Measurements from ENCODE around the gene PEAR1. TPM values are rescaled to one million over a fixed set of nuclear protein-coding genes. Genes with fewer than 3 reads are reported as not detected.

PEAR1 gene
- polyA plus RNA-seq, 1 of the 3 experiments (the other 2 are of a cell fraction), result 1.2 TPM

- H3K27me3 ChIP-seq (ENCODE audit: insufficient read depth), result peaks cover 28% of the 10 kb centered on the region
- POLR2A ChIA-PET, result interaction anchor here (1.0 to 6.4 kb wide), 3 partner anchors 55 to 166 kb away, joined by 3 to 97 read pairs (median 7); partner anchors contain the start of gene HDGF
- 74% methylated on average over 3 of the region's 3 CpGs for WGBS (ENCODE audit: low lambda C conversion rate)
Measured at GRCh38 chr1:156856282-156856785, 37.2 kb upstream of the PEAR1 start.

GRCh38 chr1:156857532-156857931 is 36.0 kb upstream of the PEAR1 start:
- Histone ChIP-seq H3K79me2 (ENCODE audit: insufficient read depth) (no peaks in the 10 kb centered on the region), H3K27me3 (ENCODE audit: insufficient read depth) (peaks cover 39% of the 10 kb centered on the region), H3K27ac (ENCODE audit: low read depth in 2 of 2, low read length in 1 of 2) (peak overlapping the region in 1 of 2 experiments; percentile 97; a peak in 2 of 4 replicates), H3K4me3 (ENCODE audit: low read depth in 2 of 2, low read length in 1 of 2) (peak overlapping the region in 1 of 2 experiments; percentile 3; a peak in 1 of 4 replicates), H4K20me1 (ENCODE audit: insufficient read depth) (no peaks in the 10 kb centered on the region), H3F3A (replicated peaks; ENCODE audit: insufficient read depth) (peaks cover 4% of the 10 kb centered on the region), H3K9ac (no peak overlapping the region), H3K4me1 (ENCODE audit: control insufficient read depth in 1 of 2, insufficient read depth in 2 of 2, low read depth in 1 of 2, low read length in 1 of 2) (peaks cover 3 to 75% of the 10 kb centered on the region in 2 experiments; a peak in 3 of 4 replicates), H3K36me3 (replicated peaks in 1 of 2; ENCODE audit: control insufficient read depth in 1 of 2, insufficient read depth in 2 of 2, low read length in 1 of 2) (no peaks in the 10 kb centered on the region), H3K4me2 (no peak overlapping the region), H3K9me2 (no peaks in the 10 kb centered on the region), H2AFZ (ENCODE audit: low read depth) (no peak overlapping the region), H3K9me3 (no peaks in the 10 kb centered on the region)
- POLR2A ChIA-PET, result interaction anchor here (0.6 to 6.4 kb wide), 6 partner anchors 17 to 775 kb away, joined by 3 to 97 read pairs (median 4); partner anchors contain the start of gene MRPL24
- CTCF ChIA-PET, result interaction anchor here (0.8 to 22.1 kb wide), 15 partner anchors 9 to 173 kb away, joined by 3 to 566 read pairs (median 5); partner anchors contain the start of genes ISG20L2, METTL25B, PEAR1 and SH2D2A
- no peak for TF ChIP-seq RFX5 (IDR thresholded peaks at IDR 0.05; ENCODE audit: low read length)
- no peak for TF ChIP-seq RCOR1 (IDR thresholded peaks at IDR 0.05; ENCODE audit: low read length)
- no peak for TF ChIP-seq JUND (IDR thresholded peaks at IDR 0.05)
- no peak for TF ChIP-seq YY1 (IDR thresholded peaks at IDR 0.05; ENCODE audit: low read depth)
- TF ChIP-seq GABPA (IDR thresholded peaks at IDR 0.05; ENCODE audit: low read depth), result no peak
- no peak for TF ChIP-seq TAF1 (IDR thresholded peaks at IDR 0.05; ENCODE audit: borderline replicate concordance, low read depth, low read length)
- no peak for TF ChIP-seq SIN3A (IDR thresholded peaks at IDR 0.05; ENCODE audit: borderline replicate concordance, low read depth, low read length)
- no peak for TF ChIP-seq NFIC (IDR thresholded peaks at IDR 0.05; ENCODE audit: borderline replicate concordance)
- TF ChIP-seq TCF12 (IDR thresholded peaks at IDR 0.05), result no peak
- no peak for TF ChIP-seq SMC3 (IDR thresholded peaks at IDR 0.05; ENCODE audit: low read depth, low read length)
- TF ChIP-seq MEF2A (IDR thresholded peaks at IDR 0.05; ENCODE audit: borderline replicate concordance, low read depth), result no peak
- TF ChIP-seq GATA2 (CRISPR knock-in tag; IDR thresholded peaks at IDR 0.05), result no peak
- no peak for TF ChIP-seq CHD2 (IDR thresholded peaks at IDR 0.05; ENCODE audit: low read length, partially characterized antibody)
- no peak for TF ChIP-seq RXRA (IDR thresholded peaks at IDR 0.05; ENCODE audit: borderline replicate concordance, low read depth)
- no peak for TF ChIP-seq RAD21 (IDR thresholded peaks at IDR 0.05; ENCODE audit: low read length)
- no peak for TF ChIP-seq TEAD4 (IDR thresholded peaks at IDR 0.05; ENCODE audit: borderline replicate concordance, insufficient read depth)
- no peak for TF ChIP-seq USF2 (IDR thresholded peaks at IDR 0.05; ENCODE audit: borderline replicate concordance, low read depth, low read length)
- no peak for TF ChIP-seq EP300 (IDR thresholded peaks at IDR 0.05; ENCODE audit: borderline replicate concordance in 1 of 2, low read depth in 1 of 2, low read length in 1 of 2)
- no peak for TF ChIP-seq PBX3 (IDR thresholded peaks at IDR 0.05)
- DNase-seq, result no peak
- 27% methylated on average over 2 of the region's 3 CpGs for WGBS (ENCODE audit: low lambda C conversion rate)

More at GRCh38 chr1:156856282-156856785, 37.2 kb upstream of the PEAR1 start:
- Histone ChIP-seq H3K9me3 (no peaks in the 10 kb centered on the region), H2AFZ (ENCODE audit: low read depth) (no peak overlapping the region), H3K4me2 (no peak overlapping the region), H3K9me2 (no peaks in the 10 kb centered on the region), H4K20me1 (ENCODE audit: insufficient read depth) (no peaks in the 10 kb centered on the region), H3K27ac (ENCODE audit: low read depth in 2 of 2, low read length in 1 of 2) (peak overlapping the region in 1 of 2 experiments; percentile 97; a peak in 2 of 4 replicates), H3K79me2 (ENCODE audit: insufficient read depth) (no peaks in the 10 kb centered on the region), H3K9ac (no peak overlapping the region), H3K36me3 (replicated peaks in 1 of 2; ENCODE audit: control insufficient read depth in 1 of 2, insufficient read depth in 2 of 2, low read length in 1 of 2) (no peaks in the 10 kb centered on the region), H3F3A (replicated peaks; ENCODE audit: insufficient read depth) (peaks cover 4% of the 10 kb centered on the region), H3K4me1 (ENCODE audit: control insufficient read depth in 1 of 2, insufficient read depth in 2 of 2, low read depth in 1 of 2, low read length in 1 of 2) (peaks cover 3 to 75% of the 10 kb centered on the region in 2 experiments; a peak in 3 of 4 replicates), H3K4me3 (ENCODE audit: low read depth in 2 of 2, low read length in 1 of 2) (no peak overlapping the region)
- no peak for DNase-seq
- TF ChIP-seq TEAD4 (IDR thresholded peaks at IDR 0.05; ENCODE audit: borderline replicate concordance, insufficient read depth), result no peak
- CTCF ChIA-PET, result interaction anchor here (0.7 to 22.1 kb wide), 9 partner anchors 8 to 167 kb away, joined by 3 to 566 read pairs (median 83); partner anchors contain the start of genes ISG20L2, METTL25B, PEAR1 and SH2D2A
